SHP77 (cell line): Measurements from ENCODE around the gene DCHS1.
A peak's percentile ranks its signal among the peaks of the same experiment; 100 is the strongest.

ENCODE experiments used
- DNase-seq, 2 experiments: peaks; one replicate each; lab custom pipeline; 2025; lab: John Stamatoyannopoulos, UW

The DCHS1 gene

DNA sequence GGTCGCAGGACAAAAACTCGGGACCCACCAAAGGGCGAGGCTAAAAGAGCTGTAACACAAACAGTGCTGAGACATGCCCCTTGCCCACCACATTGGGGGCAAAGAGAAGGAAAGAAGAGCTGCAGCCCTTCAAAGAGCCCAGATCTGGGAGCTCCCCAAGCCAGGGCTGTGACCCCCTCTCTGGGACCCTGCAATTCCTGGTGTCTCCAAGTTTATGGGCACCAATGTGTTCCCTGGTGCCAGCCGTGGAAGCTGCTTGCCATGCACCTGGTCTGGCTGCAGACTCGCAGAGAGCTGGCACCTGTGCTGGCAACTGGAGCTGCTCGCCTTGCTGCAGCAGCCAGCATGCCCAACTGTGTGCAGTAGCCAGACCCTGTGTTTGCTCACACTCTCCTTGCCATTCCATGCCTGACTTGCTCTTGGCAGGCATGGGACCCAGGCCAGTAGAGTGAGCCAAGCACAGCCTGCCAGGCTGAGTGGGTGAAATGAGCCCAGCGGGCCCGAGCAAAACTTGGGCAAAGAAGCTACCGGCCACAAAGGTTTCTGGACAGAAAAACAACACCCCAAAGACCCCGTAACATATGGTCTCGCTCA lies 68.2 kb downstream of the DCHS1 start:
- no peak for DNase-seq

DNA sequence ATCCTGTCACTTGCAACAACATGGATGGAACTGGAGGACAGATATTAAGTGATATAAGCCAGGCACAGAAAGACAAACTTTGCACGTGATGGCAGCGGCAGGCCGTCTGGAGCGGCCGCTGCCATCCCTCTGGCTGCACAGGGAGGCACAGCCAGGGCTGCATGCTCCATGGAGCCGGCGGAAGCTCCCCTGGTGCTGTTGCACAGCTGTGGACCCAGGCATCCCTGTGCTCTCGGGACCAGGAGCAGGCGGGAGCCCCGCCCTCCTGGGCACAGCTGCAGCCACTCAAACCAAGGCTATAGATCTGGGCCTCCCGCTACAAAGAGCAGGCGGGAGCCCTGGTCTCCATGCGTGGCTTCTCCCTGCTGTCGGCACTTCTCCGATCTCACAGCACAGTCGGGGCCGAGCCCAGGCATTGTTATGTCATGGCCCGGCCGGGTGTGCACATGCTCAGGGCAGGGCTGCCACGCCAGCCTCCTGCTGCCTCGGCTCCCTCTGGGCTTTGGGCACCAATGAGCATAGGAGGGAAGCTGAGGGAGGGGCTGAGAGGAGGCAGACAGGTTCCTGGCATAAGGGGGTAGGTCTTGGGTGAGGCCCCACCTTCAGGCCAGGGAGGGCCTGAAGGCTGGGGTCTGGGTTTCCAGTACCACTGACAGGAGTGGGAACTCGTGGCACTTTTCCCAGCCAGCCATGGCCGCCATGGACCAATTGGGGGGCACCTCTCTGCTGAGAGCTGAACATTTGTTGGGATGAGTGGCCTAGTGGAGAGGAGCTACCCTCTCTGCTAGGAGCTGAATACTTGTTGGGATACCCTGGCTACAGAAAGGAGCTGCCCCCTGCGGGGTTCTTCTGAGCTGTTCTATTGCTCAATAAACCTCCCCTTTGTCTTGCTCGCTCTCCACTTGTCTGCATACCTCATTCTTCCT lies 68.9 kb downstream of the DCHS1 start:
- no peak for DNase-seq

GRCh38 chr11:6584528-6584927 lies 71.1 kb downstream of the DCHS1 start:
- DNase-seq = no peak

DNA sequence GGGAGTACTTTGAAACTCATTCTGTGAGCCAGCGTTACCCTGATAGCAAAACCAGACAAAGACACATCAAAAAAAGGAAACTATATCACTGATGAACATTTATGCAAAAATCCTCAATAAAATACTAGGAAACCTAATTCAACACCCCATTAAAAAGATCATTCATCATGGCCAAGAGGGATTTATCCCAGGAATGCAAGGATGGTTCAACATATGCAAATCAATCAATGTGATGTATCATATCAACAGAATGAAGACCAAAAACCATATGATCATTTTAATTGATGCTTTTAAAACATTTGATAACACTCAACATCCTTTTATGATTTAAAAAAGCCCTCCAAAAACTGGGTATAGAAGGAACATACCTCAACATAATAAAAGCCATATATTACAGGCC lies 72.0 kb downstream of the DCHS1 start:
- DNase-seq = no peak

- no peak for DNase-seq
Observed at GRCh38 chr11:6579681-6580080, 75.9 kb downstream of the DCHS1 start.

DNA sequence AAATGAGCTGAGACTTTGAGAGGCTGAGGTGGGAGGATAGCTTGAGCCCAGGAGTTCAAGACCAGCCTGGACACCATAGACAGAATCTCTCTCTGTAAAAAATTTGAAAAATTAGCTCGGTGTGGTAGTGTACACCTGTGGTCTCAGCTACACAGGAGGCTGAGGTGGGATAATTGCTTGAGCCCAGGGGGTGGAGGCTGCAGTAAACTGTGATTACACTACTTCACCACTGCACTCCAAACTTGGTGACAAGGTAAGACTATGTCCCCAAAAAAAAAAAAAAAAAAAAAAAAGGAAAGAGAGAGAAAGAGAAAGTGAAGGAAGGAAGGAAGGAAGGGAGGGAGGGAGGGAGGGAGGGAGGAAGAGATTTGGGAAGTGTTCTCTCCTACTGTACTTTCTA lies 77.5 kb downstream of the DCHS1 start:
- DNase-seq = no peak

DNA sequence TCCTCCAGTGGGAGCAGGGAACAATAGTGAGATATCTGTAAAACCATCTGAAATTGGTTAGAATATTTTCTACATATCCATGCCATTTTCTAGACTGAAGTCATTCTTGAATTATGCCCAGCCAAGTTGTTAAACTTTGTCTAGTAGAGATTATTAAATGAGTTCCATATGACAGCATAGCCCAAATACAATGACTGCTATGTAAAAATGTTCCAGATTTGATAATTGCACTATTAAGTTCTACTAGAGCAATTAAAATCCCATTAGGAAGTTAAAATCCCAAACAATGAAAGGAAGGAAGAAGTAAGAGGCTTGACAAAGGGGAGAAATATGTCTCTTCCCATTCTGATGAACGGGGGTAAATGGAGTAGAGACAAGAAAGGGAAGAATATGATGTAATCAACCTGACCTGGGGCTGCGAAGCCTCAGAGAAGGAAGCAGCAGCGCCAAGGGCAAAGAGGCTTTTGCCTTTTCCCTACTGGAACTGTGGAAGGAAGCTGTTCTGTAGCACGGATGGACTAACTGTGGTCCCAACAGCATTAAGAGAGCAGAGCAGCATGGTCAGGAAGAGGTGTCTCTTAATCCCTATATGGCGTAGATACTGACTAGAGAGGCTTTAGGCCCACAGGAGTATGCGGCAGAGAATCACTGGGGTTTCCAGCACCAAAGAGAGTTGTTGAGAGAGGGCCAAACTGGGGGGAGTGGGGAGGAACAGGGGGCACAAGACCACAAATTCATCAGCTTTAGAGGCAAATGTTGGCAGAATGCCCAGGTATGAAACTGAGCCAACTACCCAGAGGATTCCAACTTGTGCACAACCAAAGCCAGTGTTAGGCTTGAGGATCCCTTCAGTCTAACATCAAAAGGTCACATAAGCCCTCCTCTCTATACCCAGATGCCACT lies 78.9 kb downstream of the DCHS1 start:
- peak in 1 of 2 experiments; percentile 5 for DNase-seq

DNA sequence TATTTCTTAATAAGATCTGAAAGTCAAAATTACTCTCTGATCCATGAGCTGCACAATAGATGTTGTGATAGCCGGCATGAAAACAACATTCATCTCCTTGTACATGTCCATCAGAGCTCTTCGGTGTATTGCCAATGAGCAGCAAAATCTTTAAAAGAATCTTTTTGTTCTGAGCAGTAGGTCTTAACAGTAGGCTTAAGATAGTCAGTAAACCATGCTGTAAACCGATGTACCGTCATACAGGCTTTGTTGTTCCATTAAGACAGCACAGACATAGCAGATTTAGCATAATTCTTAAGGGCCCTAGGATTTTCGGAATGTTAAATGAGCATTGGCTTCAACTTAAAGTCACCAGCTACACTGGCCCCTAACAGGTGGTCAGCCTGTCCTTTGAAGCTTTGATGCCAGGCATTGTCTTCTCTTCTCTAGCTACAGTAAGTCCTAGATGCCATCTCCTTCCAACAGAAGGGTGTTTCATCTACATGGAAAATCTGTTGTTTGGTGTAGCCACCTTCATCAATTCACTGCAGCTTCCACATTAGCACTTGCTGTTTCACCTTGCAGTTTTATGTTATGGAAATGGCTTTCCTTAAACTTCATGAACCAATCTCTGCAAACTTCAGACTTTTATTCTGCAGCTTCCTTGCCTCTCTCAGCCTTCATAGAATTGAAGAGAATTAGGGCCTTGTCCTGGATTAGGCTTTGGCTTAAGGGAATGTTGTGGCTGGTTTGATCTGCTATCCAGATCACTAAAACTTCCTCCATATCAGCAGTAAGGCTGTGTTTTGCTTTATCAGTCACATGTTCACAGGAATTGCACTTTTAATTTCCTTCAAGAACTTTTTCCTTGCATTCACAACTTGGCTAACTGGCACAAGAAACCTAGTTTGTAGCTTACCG lies 80.5 kb downstream of the DCHS1 start:
- DNase-seq = no peak

DNA sequence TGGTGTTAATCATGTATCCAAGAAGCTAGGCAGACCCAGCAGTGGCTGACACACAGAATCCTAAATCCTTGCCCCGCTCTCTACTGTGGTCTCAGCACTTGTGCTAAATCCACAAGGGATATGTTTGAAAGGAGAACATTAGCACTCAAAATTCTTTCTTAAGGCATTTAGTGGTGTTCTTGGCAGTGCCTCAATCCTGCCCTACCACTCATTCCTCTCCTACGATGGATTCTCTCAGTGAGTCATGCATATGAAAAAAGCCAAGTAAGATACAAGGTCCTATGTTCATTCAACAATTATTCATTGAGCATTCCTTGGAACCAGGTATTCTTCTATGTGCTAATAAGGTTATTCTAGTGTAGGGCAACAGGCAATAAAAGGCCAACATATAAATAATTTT lies 83.4 kb downstream of the DCHS1 start:
- no peak for DNase-seq

GRCh38 chr11:6571434-6572008 lies 84.1 kb downstream of the DCHS1 start:
- DNase-seq = no peak
